HG03432 (cell line): ENCODE results near the gene LCE1A.

Experiments used
- ATAC-seq: cut with Tn5 transposase; IDR thresholded peaks from one replicate; pipeline ENCODE4 v1.9.1; 2021; ENCODE audit warnings: mild to moderate bottlenecking, moderate library complexity; ENCODE audit not compliant: unreplicated experiment

LCE1A gene, protein sequence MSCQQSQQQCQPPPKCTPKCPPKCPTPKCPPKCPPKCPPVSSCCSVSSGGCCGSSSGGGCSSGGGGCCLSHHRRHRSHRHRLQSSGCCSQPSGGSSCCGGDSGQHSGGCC

DNA sequence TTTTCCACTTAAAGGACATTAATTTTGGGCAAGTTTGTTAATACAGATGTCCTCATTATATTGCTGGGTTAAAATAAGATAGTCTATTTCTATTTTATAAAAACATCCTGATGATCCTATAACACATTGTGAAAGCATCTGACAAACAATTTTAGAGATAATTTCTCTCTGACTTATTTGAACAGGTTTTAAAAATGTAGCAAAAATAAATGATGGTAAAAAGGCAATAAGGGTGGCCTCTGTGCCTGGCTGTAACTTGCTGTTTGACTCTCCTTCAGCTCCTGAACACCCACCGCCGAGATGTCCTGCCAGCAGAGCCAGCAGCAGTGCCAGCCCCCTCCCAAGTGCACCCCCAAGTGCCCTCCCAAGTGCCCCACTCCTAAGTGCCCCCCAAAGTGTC is at the start of gene LCE1A:
LCE1A (plus strand) TSS at position 301 of the 400 bp plus-strand sequence; CDS start at position 301, 0 bp downstream.
- ATAC-seq: no peak

DNA sequence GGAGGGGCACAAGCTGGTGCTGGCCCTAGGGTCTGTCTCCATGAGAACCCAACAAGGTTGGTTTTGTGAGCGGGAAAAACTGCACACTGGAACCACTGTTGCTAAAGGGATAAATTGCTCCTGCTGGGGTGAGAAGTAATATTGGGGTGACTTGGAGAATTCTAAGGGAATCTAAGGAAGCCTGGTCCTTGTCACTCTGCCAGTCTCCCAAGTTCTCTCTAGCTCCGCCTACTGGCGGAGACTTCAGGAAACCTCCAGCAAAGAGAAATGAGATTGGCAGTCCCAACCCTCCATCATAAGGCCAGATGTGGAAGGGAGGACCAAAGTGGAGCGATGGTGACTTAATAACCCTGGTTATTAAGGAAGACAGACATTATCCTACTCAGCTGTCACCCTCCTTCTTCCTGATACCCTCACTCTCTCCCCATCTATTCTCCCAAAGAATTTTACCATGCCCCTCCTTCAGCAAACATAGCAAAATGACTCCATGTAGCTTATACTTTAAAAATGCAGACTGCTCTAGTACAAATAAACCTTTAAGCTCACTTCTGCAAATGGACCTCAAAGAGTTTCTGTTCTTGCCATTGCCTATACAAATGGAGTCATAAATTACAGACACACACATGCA is 49.6 kb upstream of the LCE1A start:
- no peak for ATAC-seq

DNA sequence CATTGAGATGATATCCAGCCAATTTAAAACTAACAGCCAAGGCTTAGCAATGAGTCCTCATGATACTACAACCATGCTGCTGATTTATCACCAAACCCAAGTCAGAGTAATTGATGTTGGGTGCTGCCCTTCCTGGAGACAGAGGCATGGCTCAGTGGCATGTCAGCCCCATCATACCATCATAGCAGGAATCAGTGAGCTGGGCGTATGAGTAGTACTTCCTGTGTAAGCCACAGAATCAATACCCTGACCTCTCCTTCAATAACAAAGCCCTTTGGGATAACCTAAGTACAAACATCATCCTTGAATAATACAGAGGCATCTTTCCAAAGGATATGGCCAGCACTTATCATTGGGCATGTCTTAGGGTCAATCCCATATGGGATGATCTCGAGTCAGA is 44.2 kb upstream of the LCE1A start:
- ATAC-seq: no peak

DNA sequence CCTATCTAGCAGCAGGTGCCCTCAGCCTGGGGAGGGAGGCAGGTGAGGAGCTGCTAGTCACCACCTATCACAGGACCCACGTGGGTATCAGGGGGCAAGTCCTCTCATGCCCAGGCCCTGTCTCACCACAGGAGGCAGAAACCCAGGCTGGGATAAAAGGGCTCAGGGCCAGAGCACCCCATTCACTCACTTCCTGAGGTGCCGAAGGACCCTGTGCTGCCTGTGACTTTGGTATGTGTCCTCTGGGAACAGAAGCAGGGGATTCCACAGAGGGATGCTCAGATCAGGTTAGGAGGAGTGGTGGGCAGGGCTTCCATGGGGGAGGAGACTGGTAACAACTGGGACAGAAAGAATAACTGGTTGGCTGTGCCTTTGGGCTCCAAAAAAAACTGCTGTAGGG is 41.2 kb upstream of the LCE1A start, which contains the start of gene LCE1E:
LCE1E (plus strand) TSS at position 181 of the 400 bp plus-strand sequence. CDS start 1,043 bp downstream, outside the sequence.
- ATAC-seq: no peak

DNA sequence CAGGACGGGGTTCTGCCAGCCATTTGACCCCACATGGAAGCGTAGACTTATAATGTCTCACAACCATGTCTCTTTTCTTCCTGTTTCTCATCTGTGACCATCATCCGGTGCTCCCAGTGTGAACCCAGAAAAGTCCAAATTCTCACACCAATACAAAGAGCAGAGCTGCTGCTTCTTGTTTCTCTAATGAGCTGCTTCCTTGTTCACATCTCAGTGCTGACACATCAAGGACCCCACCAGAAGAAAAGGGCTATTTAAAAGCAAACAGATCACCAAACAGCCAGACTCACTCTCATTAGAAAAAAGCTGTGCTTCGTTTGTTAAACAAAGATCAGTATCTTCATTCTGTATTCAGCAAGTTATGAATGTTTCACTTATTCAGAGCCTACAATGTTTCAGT is 31.6 kb upstream of the LCE1A start:
- no peak for ATAC-seq

DNA sequence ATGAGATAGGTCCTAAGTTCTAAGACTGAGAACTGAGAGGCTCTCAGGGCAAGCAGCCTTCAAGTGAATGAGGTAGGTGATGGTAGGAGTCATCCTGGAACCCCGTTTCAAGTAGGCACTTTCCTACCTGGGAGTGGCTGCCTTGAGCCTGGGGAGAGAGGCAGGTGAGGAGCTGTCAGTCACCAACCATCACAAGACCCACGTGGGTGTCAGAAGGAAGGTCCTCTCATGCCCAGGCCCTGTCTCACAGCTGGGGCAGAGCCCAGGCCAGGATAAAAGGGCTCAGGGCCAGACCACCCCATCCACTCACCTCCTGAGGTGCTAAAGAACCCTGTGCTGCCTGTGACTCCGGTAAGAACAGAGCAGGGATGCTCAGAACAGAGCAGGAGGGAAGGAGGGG is 30.9 kb upstream of the LCE1A start, which contains the start of gene LCE1D:
LCE1D (plus strand) TSS at position 301 of the 400 bp plus-strand sequence. CDS start 1,074 bp downstream, outside the sequence.
- no peak for ATAC-seq

DNA sequence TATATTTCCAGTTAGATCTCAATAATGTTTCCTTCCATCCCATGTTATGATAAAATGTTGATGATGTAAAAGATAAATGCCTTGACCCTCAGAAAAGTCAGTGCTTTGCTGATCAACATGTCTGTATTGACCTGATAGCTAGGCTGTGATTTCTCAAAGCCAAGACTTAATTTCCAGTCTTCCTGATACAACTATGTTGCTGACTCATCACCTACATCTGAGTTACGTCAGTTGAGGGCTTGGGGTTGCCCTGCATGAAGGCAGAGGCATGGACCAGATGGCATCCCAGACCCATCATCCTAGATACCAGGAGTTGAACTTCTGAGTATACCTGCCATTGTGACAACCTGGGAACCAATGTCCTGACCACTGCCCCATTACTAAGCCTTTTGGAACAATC is 25.9 kb upstream of the LCE1A start:
- ATAC-seq: no peak

DNA sequence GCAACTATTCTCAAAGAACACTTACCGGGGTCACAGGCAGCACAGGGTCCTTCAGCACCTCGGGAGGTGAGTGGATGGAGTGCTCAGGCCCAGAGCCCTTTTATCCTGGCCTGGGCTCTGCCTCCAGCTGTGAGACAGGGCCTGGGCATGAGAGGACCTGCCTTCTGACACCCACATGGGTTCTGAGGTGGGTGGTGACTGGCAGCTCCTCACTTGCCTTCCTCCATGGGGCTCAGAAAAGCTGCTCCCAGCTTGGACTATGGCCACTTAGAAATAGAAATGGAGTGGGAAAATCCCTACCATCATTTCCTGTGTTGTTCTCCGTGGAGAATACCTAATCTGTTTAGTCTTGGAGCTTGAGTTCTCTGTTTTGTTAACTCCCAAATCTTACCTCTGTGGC is 20.7 kb upstream of the LCE1A start, which contains the start of gene LCE1C:
LCE1C (minus strand) TSS at position 76 of the 400 bp plus-strand sequence. CDS start 1,173 bp downstream, outside the sequence.
- ATAC-seq: no peak

DNA sequence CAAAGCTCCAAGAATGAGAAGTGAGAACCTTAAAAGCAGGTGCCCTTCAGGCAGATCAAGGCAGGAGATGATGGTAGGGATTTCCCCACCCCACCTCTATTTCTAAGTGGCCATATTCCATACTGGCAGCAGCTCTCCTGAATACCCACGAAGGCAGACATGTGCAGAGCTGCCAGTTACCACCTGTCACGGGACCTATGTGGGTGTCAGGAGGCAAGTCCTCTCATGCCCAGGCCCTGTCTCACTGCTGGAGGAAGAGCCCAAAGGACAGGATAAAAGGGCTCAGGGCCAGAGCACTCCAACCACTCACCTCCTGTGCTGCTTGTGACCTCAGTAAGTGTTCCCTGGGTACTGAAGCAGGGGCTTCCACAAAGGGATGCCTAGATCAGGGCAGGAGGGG is 16.2 kb upstream of the LCE1A start:
- no peak for ATAC-seq

DNA sequence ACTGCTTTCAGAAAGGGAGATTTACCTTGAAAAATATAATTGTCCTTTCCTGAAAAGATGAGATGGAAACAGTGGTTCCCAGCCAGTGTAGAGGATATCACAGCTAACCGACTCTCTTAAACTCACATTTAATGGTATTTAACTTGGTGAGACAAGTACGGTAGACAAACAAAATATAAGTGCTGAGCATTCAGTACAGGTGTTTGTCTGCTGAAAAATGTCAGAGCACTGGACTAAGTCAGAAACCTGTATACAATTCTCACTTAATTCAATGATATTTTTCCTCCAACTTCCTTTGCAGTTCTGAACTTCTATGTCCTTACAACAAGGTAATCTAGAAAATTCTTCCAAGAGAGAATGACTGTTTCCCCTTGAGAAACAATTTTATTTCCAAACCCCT is 15.6 kb upstream of the LCE1A start, which contains the start of gene LCE1B:
LCE1B (plus strand) TSS at position 301 of the 400 bp plus-strand sequence. CDS start 476 bp downstream, outside the sequence.
- ATAC-seq: no peak

DNA sequence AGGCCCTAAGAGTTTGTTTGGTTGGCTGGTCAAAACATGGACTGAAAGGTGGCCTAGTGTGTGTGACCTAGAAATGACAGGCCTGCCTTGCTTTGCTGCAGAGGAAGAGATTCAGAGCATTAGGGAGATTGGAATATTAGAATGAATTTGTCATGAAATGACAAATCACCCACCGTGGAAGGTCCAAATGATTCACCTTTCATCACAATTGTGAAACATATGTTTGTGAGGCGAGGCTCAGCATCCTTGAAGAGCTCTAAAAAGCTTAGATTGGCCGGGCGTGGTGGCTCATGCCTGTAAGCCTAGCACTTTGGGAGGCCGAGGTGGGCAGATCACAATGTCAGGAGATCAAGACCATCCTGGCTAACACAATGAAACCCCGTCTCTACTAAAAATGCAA is 10.0 kb upstream of the LCE1A start:
- no peak for ATAC-seq

DNA sequence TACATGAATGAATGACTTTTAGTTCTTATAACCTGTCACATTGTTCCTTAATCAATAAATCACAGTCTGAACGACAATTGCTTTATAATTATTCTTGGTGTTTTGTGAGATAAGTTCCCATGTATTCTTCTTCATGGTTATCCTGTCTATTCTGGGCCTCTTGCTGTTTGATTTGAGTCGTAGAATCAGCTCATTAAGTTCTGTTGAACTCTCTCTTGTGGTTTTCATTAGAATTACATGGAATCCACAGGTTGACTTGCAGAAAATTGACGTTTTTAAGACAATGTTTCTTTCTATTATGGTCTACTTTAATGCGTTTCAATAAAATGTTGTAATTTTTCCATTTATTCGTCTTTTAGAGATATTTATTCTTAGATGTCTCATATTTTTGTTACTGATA is 4.0 kb upstream of the LCE1A start:
- ATAC-seq: no peak

DNA sequence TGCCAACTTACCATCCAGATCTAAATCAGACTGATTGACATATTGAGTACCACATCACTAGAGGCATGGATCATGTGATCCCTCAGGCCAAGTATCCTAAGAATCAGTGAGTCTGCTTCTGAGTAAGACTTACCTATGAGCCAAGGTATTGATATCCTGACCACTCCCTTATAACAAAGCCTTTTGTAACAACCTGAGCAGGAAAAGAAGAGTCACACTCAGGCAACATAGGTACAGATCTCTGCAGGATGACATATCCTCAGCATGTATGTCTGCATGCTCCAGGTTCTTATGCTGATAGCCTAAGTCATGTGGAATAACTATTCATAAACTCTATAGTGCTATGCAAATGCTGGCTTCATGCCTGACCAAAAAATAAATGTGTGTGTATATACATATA is 2.3 kb upstream of the LCE1A start:
- ATAC-seq: no peak

DNA sequence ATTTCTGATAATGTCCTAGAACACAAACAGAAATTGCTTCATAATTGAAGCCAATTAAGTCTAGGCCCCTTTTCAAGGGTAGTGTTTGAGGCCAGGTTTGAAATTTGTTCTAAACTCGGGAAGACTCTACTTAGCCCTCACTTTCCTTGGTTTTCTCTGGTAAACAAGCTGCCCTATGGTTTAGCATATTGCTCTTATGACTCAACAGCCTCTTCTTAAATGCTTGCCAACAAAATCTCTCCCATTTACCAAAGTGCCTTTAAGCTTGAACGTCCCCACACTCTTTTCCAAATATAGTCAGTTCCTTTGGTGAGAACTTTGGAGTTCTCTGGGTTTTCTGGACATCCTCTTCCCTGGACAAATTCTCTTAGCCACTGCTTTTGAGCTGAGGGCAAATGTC is 9.6 kb downstream of the LCE1A start:
- ATAC-seq: no peak

DNA sequence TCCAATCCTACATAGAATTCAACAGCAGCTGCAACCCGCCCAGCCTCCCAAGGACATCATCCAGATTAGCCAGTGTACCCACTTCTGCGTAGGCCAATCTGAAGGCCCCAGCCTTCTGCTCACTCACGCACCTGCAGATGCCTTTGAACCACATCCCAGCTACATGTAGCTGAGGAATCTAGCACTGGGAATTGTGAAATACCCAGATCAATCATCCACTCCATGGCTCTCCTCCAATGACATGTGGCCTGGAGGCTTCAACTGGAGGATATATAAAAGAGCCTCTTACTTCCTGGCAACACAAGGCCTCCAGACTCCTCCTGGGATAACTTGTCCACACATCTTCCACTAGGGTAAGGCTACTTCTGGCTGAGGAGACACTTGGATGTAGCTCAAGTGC is 15.3 kb downstream of the LCE1A start, which contains the start of gene LCE6A:
LCE6A (plus strand) TSS at position 301 of the 400 bp plus-strand sequence. CDS start 665 bp downstream, outside the sequence.
- ATAC-seq: no peak

DNA sequence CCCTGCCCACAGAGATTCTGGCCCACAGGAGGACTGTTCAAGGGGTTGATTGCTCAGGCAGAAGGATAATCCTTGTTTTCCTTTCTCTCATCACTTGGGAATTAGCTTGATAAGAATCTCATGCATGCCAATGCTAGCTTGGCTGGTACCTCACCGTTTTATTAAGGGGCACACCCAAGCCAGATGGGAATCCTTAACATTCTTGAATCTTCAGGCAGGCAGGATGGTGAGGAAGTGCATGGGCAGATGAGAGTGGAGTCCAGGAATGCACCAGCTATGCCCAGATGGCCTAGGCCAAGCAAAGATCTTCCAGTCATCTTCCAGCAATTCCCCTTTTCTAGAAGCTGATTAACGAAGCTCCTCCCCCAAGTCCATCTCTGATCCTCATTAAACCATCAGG is 28.4 kb downstream of the LCE1A start:
- ATAC-seq: no peak

DNA sequence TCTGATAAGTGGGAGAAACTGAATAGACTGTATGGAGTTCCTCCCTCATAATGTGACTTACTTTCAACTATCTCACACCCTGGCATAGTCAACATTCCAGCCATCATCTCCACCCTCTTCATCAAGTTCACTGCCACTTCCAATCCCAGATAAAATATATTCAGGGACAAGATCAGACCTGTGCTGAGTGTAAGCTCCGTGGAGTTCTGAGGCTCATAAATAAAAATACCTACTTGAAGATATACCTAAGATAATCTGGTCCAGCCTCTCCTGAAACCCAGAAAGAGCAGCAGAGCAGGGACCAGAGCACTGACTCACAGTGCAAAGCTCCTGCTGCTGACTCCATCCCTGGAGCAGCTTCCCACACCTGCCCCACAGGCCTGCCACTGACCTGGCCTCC is 30.8 kb downstream of the LCE1A start:
- no peak for ATAC-seq

DNA sequence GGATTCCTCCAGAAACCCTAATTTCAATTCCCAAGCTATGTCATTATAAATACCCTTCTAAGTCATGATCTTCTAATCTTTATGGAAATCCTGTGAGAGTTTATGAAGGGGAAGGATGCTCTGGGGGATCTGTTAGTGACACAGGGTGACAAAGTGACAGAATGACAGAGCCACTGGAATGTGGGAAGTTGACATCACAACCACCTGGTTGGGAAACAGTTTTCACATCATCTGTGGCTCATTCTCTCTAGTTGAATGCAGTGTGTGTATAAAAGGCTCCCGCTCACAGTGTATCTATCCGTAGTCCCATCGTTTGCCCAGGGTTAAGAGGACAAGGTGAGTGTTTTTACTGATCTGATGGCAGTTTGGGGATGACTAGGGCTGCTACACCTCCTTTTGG is 32.4 kb downstream of the LCE1A start, which contains the start of gene LCE7A:
LCE7A (plus strand) TSS at position 301 of the 400 bp plus-strand sequence. CDS start 702 bp downstream, outside the sequence.
- no peak for ATAC-seq

DNA sequence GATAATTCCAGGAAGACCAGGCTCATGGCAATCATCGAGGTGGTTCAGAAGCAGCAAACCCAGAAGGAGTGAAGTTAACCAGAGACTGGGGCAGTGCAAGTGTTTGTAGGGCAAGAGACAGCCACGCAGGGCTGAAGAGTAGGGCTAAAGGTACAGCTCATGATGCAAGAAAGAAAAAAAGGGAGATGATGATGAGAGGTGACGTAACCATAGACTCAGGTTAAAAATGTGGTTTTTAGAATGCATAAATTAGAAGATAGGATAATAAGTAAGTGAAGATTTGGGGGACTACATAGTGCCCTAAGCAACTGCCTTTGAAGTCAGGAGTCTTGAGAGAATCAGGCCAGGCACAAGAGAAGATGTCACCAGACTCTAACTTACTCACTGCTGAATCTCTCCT is 32.9 kb downstream of the LCE1A start:
- ATAC-seq: no peak

DNA sequence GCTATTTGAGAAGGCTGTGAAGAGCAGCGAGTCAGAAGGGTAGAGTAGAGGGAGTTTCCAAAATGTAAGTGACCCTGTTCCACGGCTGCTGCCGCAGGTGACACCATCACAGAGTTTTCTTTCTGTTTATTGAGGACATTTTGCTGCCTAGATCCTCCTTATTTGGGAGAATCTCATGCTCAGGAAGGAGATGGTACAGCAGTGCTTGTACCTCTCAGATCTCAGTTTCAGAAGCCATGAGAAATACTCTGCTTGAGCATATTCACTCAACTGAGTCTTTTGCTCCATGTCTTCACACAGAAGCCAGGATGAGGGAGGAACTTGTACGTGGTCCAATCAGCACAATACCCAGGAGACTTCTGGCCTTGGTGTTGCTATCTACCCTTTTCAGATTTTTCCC is 34.1 kb downstream of the LCE1A start:
- no peak for ATAC-seq

DNA sequence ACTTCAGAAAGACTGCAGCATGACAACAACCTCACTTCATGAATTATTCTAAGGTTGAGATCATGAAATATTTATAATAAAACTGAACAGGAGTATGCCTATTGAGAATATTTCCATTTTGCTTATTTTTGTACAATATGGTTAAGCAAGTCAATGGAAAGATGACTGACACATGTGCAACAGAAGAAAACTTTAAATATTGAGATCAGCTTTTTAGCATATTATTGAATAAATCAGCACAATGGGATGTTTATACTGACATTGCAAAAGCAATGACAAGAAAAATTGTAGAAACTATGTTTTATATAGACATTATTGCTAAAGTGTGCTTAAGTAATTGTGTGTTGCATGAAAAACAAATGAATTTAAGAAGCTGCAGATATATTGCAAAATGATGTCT is 37.2 kb downstream of the LCE1A start:
- ATAC-seq: no peak

DNA sequence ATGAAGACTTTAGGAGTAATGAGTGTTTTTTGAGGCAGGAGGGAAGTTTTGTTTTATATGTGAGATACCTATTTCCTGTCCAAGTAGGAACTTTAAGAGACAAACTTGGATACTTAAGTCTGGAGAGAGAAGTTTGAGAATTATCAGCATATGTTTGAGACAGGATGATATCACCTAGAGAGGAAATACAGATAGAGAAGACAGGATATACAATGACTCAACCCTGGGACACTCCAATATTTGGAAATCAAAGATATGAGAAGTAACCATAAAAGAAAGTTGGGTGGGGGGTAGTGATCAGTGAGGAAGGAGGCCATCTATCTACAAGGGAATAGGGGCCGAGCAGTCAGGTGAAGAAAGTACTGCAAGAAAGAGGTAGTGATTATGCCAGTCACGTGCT is 39.0 kb downstream of the LCE1A start:
- no peak for ATAC-seq
